GM21825 (cell line): Measurements from ENCODE around the gene NLRP10.
"Not testable (repeated sequence)": the region's sequence is repeated elsewhere in the genome, so short reads cannot be mapped to it uniquely, and the experiment has no call there.

Experiments used
- ATAC-seq: cut with Tn5 transposase; IDR thresholded peaks from one replicate; pipeline ENCODE4 v1.9.1; 2021; ENCODE audit warnings: mild to moderate bottlenecking, moderate library complexity; ENCODE audit not compliant: unreplicated experiment

The NLRP10 gene

GRCh38 chr11:7965386-7965785, at the start of gene NLRP10:
NLRP10 (minus strand) TSS chr11:7965447; CDS start chr11:7963495, 1,952 bp downstream.
- ATAC-seq = no peak

GRCh38 chr11:8013833-8014232, 48.6 kb upstream of the NLRP10 start:
- no peak for ATAC-seq

- ATAC-seq = no peak
Measured at GRCh38 chr11:8011981-8012444, 46.8 kb upstream of the NLRP10 start.

- no peak for ATAC-seq
Measured at GRCh38 chr11:8011371-8011770, 46.1 kb upstream of the NLRP10 start.

GRCh38 chr11:8009856-8010255, 44.6 kb upstream of the NLRP10 start:
- ATAC-seq = no peak

- ATAC-seq = no peak
Measured at GRCh38 chr11:8008212-8008611, 43.0 kb upstream of the NLRP10 start.

GRCh38 chr11:8006349-8006977, 41.2 kb upstream of the NLRP10 start:
- peak; percentile 87 for ATAC-seq

- no peak for ATAC-seq
Measured at GRCh38 chr11:8005556-8005955, 40.3 kb upstream of the NLRP10 start.

- ATAC-seq = no peak
Measured at GRCh38 chr11:8004008-8004407, 38.8 kb upstream of the NLRP10 start.

GRCh38 chr11:8003187-8003586, 37.9 kb upstream of the NLRP10 start:
- no peak for ATAC-seq

GRCh38 chr11:8002676-8003075, 37.4 kb upstream of the NLRP10 start:
- ATAC-seq = no peak

GRCh38 chr11:8000390-8000789, 35.1 kb upstream of the NLRP10 start:
- no peak for ATAC-seq

- no peak for ATAC-seq
Measured at GRCh38 chr11:7999795-8000194, 34.5 kb upstream of the NLRP10 start.

- no peak for ATAC-seq
Measured at GRCh38 chr11:7994581-7995278, 29.5 kb upstream of the NLRP10 start.

GRCh38 chr11:7987560-7987883, 22.3 kb upstream of the NLRP10 start:
- ATAC-seq = not testable (repeated sequence)

- ATAC-seq = peak; percentile 96
Measured at GRCh38 chr11:7986768-7987559, 21.7 kb upstream of the NLRP10 start, which contains the start of gene EIF3F. EIF3F (plus strand) TSS chr11:7987337; CDS start chr11:7987353, 16 bp downstream.

GRCh38 chr11:7983832-7984590, 18.8 kb upstream of the NLRP10 start:
- ATAC-seq = no peak

GRCh38 chr11:7982582-7983119, 17.4 kb upstream of the NLRP10 start:
- ATAC-seq = peak; percentile 47

- ATAC-seq = no peak
Measured at GRCh38 chr11:7981619-7982157, 16.4 kb upstream of the NLRP10 start.

- ATAC-seq = no peak
Measured at GRCh38 chr11:7977232-7977917, 12.1 kb upstream of the NLRP10 start.
